HG03565 (cell line): ENCODE measurements around the gene PCNX3.

Experiments
- ATAC-seq: cut with Tn5 transposase; IDR thresholded peaks from one replicate; pipeline ENCODE4 v1.9.1; 2021; ENCODE audit warnings: mild to moderate bottlenecking, moderate library complexity; ENCODE audit not compliant: unreplicated experiment

Gene PCNX3

GRCh38 chr11:65580031-65580692, 35.4 kb upstream of the PCNX3 start:
- no peak for ATAC-seq

- no peak for ATAC-seq
These were observed 34.8 kb upstream of the PCNX3 start for GRCh38 chr11:65580756-65581155.

DNA sequence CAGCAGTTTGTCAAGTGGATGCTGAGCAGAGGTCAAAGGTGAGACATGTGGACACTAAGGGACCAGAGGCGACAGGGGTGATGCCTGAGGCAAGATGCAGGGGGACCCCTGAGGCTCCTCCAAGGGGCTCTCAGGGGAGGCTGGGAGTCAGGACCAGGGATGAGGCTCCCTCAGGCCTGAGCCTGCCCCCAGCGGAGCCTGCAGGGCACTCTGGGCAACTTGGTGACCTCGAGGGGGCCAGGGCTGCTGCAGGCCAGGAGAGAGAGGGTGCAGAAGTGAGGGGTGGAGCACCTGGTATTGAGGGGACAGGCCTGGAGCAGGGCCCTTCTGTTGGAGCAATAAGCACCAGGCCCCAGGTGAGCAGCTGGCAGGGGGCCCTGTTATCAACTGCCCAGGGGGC, 33.6 kb upstream of the PCNX3 start:
- ATAC-seq: no peak

DNA sequence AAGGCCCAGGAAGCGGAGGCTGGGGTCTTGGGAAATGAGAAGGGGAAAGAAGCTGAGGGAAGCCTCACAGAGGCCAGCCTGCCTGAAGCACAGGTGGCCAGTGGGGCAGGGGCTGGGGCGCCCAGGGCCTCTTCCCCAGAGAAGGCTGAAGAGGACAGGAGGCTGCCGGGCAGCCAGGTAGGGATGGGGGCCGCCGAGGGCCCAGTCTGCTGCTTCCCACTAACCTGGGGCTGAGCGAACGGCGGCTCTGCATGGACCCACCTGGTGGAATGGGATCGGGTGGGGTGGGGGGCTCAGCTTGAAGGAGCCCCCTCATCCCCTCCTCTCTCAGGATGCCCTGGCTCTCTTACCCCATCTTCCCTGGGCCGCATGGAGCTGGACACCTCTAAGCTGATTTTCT, 32.0 kb upstream of the PCNX3 start:
- no peak for ATAC-seq

DNA sequence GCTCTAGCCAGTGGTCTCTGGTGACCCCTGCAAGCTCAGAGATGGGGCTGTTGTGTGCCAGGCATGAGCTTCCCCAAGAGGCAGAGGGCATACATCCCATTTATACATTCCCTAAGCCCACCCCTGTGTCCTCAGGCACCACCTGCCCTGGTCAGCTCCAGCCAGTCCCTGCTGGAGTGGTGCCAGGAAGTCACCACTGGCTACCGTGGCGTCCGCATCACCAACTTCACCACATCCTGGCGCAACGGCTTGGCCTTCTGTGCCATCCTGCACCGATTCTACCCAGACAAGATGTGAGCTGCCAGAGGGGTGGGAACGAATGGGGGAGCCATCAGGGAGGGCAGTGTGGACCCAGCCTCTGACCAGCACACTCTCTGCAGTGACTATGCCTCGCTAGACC, 31.5 kb upstream of the PCNX3 start:
- no peak for ATAC-seq

GRCh38 chr11:65584723-65585171, 30.8 kb upstream of the PCNX3 start:
- no peak for ATAC-seq

GRCh38 chr11:65585396-65586246, 30.0 kb upstream of the PCNX3 start:
- no peak for ATAC-seq

DNA sequence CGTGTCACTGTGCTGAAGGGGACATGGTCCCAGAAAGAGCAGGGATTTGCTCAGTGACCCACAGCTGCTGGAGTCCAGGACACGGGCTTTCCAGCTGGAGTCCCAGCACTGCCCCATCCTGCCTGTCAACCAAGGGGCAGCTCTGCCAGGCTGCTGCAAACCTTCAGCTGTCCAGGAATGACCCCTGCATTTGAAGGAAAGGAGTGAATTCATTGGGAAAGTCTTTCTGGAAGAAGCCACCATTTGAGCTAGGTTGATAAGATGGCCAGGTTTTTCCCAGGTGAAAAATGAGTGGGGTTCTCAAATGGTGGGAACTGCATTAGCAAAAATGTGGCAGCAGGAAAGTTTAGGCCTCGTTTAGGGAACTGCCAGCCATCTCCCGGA, 29.3 kb upstream of the PCNX3 start:
- no peak for ATAC-seq

GRCh38 chr11:65586676-65587075, 28.9 kb upstream of the PCNX3 start:
- ATAC-seq: no peak

DNA sequence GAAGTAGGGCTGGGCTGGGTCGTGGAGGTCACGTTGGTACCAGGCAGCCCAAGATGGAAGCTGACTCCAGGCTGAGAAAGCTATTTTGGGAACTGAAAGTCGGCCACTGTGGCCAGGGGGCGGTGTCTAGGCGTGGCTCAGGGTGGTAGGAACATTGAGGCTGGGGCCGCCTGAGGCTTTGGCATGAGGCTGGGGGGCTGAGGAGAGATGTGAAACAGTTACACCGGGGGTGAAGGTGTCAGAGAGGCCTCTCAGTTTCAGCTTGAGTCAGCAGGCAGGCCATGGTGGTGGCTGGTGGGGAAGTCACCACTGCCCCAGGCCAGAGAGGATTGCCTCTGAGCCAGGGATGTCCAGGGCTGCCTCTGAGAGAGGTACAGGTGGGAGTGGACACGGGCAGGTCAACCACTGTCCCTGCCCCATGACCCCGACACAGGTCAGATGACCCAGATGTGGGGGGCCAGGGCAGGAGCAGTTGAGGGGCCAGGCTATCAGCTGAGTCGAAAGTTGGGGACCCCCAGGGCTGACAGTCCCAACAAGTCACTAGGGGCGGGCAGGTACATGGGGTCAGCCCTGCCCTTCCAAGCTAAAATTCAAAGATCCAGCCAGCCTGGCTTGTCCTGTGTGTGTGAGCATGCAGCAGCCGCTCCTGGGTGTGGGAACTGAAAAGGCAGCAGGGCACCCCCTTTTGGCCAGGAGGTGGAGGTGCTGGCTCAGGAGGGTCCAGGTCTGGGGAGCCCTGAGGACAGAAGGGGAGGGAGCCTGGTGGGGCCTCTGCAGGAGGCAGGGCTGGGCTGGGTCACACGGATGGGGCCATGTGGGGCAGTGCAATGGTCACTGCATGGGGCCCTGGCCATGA, 27.1 kb upstream of the PCNX3 start:
- peak; percentile 42 for ATAC-seq

DNA sequence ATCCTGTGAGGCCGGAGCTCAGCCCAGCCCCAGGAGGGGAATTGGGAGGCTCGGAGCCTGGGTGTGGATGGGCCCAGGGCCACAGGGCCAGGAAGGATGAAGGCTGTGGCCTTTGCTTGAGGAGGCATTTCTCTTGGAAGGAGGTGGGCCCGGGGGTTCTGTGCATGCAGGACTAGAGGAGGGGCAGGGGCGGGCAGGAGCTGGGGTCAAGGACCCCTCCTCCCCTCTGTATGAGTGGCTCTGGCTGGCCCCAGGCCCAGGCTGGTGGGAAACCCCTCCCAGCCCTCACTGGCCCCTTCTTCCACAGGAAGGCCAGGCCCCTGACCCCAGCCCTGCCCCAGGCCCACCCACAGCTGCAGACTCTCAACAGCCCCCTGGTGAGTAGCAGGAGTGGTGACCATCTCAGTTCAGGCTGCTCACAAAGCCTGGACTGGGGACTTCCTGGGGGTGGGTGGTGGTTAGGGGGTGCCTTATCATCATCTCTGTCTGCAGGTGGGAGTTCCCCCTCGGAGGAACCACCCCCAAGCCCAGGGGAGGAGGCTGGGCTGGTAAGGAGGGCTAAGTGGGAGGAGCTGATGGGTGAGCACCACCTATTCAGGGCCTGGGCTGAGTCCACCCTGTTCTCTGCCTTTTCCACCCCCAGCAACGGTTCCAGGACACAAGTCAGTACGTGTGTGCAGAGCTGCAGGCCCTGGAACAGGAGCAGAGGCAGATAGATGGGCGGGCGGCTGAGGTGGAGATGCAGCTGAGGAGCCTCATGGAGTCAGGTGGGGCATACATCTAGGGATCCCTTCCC, 25.9 kb upstream of the PCNX3 start:
- ATAC-seq: no peak

DNA sequence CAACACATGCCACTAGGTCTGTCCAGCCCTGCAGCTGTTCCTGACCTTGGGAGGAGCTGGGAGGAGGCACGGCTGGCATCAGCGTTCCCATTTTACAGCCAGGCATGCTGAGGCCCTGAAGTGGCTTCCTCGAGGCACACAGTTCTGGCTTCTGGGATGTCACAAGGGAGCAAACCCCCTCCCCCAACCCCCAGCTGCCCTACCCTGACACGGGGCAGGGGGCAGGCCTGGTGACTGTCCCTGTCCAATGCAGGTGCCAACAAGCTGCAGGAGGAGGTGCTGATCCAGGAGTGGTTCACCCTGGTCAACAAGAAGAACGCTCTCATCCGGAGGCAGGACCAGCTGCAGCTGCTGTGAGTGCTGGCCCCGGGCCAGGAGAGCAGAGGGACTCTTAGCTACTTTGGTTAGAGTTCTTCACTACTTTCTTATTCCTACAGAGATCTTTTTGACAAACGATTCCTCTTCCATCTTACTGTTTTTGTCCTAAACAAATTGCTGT, 25.3 kb upstream of the PCNX3 start:
- ATAC-seq: no peak

DNA sequence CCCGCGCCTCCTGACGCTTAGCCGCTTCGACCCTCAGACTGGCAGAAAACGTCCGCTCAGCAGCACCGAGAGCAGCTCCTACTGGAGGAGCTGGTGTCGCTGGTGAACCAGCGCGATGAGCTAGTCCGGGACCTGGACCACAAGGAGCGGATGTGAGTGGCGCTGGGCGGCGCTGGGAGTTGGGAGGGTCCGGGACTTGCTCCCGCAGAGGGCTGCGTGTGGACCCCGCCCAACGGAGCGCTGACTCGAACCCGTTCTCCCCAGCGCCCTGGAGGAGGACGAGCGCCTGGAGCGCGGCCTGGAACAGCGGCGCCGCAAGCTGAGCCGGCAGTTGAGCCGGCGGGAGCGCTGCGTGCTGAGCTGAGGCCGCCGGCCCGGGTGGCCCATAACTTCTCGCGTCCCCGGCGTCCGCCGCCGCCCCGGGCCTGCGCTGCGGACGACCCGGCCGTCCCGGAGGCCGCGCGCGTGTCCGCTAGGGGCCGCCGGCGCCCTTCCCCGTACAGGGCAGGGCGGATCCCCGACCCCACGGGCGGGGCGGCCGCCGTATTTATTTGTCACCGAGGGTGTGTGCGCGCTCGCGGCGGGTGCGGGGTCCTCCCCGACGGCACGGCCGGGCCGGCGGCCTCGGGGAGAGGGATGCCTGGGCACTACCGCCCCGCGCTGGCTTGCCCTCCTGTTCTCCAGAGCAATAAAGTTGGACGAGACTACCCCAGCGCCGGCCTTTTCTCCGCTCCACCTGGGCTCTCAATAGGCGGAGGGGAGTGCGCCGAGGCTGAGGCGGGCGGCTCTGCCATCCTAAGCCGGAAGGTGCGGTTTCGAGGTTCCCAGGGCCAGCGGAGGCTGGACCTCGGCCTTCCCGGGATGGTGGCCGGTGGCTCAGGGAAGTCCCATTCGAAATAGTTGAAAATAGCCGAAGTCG, 23.4 kb upstream of the PCNX3 start:
- no peak for ATAC-seq

GRCh38 chr11:65592858-65593517, 22.6 kb upstream of the PCNX3 start:
- ATAC-seq: no peak

DNA sequence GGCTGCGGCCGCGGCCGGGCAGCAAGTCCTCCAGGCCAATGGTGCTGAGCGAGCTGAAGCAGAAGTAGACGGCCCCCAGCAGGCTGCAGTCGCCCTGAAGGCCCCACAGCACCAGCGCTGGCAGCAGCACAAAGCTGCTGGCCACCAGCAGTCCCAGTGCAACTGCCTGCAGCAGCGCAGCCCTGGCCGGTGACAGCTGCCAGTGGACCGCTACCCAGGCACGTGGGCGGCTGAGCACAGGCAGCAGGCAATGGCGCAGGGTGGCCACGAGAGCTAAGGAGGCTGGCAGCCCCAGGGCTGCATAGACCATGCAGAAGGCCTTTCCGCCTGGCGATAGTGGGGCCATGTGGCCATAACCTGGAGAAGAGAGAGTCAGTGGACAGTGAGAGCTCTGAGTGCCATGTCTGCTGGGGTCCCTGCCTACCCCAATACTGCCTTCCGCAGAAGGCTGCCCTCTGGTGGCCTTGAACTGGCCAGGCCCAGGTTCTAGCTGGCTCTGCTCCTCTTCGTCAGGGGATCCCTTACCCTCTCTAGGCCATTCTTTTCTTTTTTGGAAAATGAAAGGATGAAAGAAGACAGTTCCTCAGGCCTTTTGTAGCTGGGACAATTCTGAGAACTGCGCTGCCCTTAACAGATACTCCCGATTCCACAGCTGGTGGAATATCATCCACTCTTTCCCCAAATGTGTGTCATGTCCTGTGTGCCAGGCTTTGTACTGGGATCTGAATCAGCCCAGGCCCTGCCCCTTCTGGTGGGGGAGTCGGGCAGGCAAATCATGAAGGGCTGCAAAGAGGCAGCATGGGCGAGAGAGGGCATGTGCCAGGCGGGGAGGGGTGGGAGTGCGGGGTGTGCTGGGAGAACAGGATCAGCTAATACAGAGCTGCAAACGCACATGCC, 21.8 kb upstream of the PCNX3 start:
- ATAC-seq: no peak

DNA sequence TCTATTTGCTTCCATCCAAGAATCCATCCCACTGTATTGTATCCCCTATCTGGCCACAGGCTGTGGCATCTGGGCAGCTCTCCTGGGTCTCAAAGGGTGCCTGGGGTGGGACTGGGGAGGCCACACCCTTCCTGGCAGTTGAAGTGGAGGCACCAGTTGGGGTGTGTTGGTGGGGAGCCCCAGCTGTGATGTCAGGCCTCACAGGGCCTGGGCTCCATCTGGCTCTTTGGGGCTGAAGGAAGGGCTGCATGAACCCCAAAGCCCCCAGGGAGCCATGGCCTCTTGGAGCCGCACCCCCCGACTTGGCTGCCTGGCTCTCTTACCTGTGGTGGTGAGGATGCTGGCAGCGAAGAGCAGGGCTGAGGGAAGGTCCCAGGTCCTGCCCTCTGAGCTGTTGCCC, 20.4 kb upstream of the PCNX3 start:
- ATAC-seq: no peak

DNA sequence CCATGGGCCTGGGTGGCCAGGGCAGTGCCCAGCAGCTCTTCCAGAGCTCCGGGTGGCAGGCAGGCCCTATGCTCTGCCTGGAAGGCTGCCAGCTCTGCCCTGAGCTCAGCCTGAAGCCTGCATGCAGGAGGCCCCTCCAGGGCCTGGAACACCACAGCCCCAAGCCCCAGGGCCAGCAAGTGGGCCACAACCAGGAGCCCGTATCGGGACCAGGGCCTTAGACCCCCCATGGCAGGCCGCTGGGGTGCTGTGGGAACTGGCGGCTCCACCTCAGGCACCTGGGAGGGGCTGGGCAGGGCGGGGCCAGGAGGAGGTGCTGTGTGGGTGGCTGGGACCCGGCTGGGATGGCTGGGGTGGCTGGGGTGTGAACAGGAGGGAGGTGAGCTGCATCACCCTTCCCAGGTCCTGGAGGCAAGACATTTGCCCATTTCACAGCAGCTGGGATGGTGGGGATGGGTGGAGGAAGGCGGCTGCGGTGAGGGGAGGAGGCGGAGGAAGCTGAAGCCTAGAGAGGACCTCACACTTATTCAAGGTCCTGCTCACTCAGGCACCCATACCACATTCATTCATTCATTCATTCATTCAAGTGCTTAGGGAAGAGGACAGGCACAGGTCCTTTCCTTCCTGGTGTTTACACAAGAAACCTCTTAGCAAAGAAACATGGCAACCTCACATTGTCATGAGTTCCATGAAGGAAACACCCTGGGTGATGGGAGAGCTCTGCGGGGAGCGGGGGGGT, 19.9 kb upstream of the PCNX3 start, which contains the start of gene KCNK7:
Gene KCNK7, minus strand, starts transcription at position 258 of the 739 bp plus-strand sequence. Its CDS starts 28 bp downstream, at position 230.
- ATAC-seq: no peak
